GM19397 (cell line): ENCODE measurements around the gene GTPBP6.
"Not testable (repeated sequence)": the region's sequence is repeated elsewhere in the genome, so short reads cannot be mapped to it uniquely, and the experiment has no call there.

ENCODE experiments used
- ATAC-seq: cut with Tn5 transposase; IDR thresholded peaks from one replicate; pipeline ENCODE4 v1.9.1; 2021; ENCODE audit warnings: mild to moderate bottlenecking, moderate library complexity; ENCODE audit not compliant: unreplicated experiment

Gene GTPBP6

GRCh38 chrX:319579-320125, 1.1 kb upstream of the GTPBP6 start:
- ATAC-seq = no peak

GRCh38 chrX:318068-318738, 393 bp downstream of the GTPBP6 start:
- ATAC-seq = peak; percentile 47

GRCh38 chrX:317424-318067, 1.1 kb downstream of the GTPBP6 start:
- no peak for ATAC-seq

GRCh38 chrX:316351-317325, 2.0 kb downstream of the GTPBP6 start:
- ATAC-seq = no peak

- ATAC-seq = no peak
These were observed 3.6 kb downstream of the GTPBP6 start for GRCh38 chrX:314781-315595.

- no peak for ATAC-seq
These were observed 4.5 kb downstream of the GTPBP6 start for GRCh38 chrX:314049-314448.

- no peak for ATAC-seq
These were observed 5.0 kb downstream of the GTPBP6 start for GRCh38 chrX:313546-313945.

- ATAC-seq = no peak
These were observed 5.8 kb downstream of the GTPBP6 start for GRCh38 chrX:312621-313331.

GRCh38 chrX:311156-312129, 7.2 kb downstream of the GTPBP6 start:
- ATAC-seq = no peak

GRCh38 chrX:310621-311155, 7.9 kb downstream of the GTPBP6 start:
- ATAC-seq = no peak

- ATAC-seq = no peak
These were observed 9.6 kb downstream of the GTPBP6 start for GRCh38 chrX:308821-309520.

GRCh38 chrX:307261-308111, 11.1 kb downstream of the GTPBP6 start:
- no peak for ATAC-seq

GRCh38 chrX:306614-307251, 11.9 kb downstream of the GTPBP6 start:
- ATAC-seq = not testable (repeated sequence)

GRCh38 chrX:305781-306613, 12.6 kb downstream of the GTPBP6 start:
- ATAC-seq = not testable (repeated sequence)

GRCh38 chrX:302975-303374, 15.6 kb downstream of the GTPBP6 start:
- ATAC-seq = no peak
